Stimulated activated CD4-positive, alpha-beta T cell treated with anti-CD3 and anti-CD28 coated beads, Interleukin-2, amount 100 ng/mL, for 24 hours (primary cell): ENCODE results near the gene BORCS6.
"Not testable (repeated sequence)": the region's sequence is repeated elsewhere in the genome, so short reads cannot be mapped to it uniquely, and the experiment has no call there.

Source experiments
- DNase-seq, 2 donors: peaks; one replicate each; pipeline ENCODE4 v3.0.0-alpha.2; 2020

The BORCS6 gene

DNA sequence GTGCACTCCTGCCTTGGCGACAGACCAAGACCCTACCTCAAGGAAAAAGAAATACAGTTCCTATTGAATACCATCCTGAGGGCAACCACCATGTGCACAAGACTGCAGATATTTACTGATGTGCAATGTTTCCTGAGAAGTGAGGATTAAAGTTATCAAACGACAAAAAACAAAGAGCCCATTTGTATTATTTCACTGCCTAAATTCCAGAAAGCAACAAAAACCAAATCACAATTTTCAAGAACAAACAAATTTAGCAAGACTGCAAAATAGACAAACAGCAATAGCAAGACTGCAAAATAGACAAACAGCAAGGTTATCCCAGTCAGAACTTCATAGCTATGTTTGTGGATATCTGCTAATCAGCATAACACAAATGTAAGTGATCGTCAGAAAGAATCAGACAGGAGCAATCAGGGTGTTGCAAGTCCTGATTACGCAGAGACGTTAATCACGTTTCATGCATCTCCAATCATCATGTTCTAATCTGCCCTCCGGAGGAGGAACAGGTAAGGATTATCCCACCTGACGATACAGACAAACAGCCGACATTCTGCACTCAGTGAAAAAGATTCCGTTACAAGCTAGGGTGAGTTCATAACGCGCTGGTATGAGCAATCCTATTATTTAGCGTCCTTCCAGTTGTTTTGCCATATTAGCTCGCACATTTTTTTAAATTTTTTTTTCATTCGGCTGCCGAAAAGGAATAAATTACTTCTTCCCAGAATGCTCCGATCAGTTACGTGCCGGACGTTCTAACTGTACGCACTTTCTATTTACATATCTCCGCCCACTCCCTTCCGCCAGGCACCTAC is 16.7 kb downstream of the BORCS6 start:
- peak; percentile 77 to 81 for DNase-seq

DNA sequence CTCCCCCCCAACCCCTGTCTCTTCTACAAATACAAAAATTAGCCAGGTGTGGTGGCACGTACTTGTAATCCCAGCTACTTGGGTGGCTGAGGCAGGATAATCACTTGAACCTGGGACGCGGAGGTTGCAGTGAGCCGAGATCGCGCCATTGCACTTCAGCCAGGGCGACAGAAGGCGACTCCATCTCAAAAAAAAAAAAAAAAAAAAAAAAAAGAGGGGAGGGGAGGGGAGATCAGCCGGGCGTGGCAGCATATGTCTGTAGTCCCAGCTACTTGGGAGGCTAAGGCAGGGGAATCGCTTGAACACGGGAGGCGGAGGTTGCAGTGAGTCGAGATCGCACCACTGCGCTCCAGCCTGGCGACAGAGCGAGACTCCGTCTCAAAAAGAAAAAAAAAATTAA is 19.8 kb downstream of the BORCS6 start:
- DNase-seq, result not testable (repeated sequence)

DNA sequence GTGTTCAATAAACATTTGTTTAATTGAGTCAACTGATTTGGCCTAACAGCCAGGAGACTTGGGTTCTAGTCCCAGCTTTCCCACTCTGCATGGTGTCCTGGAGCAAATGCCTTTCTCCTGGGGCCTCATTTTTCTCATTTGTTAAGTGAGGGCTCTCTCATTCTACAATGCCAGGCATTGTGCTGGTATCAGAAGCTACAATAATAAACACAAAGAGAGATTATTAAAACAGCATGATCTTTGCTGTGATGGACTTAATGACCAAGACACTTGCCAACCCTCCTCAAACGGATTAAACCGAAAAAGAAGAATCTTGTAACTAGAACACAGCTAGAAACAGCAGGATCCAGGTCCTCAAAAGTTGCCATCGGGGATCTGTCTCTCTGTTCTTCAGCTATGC is 22.5 kb downstream of the BORCS6 start:
- DNase-seq, result no peak

DNA sequence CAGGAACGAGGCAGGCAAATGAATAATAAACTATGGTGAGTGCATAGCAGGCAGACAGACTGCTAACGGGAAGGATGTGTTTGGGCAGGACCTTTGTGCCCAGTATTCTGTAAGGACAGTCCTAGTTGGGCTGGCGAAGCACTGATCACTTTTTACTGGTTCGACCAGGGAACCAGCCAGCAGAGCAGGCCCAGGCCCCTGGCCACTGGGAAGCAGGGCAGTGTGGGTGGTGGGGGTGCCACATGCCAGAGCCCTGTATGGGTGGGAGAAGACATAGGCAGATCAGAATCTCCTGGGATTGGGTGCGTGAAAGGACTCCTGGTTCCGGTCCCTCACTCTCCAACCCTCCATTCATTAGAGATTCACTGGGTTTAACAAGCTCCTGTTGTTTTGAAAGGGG is 23.2 kb downstream of the BORCS6 start:
- DNase-seq, result no peak

DNA sequence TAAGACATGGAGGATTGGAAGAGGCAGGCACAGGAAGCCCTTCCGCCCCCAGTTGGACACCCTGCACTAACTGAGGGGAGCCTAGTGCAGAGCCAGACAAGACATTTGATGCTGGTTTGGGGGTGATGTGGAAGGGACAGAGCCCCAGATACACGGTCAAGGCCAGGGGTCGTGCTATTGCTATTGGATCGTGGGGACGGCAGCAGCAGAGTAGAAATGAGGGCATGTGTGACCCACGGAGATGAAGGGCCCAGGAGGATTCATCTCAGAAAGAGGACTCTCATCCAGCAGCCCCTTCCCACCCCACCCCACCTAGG is 25.2 kb downstream of the BORCS6 start:
- peak in 1 of 2 donors; percentile 18 for DNase-seq

DNA sequence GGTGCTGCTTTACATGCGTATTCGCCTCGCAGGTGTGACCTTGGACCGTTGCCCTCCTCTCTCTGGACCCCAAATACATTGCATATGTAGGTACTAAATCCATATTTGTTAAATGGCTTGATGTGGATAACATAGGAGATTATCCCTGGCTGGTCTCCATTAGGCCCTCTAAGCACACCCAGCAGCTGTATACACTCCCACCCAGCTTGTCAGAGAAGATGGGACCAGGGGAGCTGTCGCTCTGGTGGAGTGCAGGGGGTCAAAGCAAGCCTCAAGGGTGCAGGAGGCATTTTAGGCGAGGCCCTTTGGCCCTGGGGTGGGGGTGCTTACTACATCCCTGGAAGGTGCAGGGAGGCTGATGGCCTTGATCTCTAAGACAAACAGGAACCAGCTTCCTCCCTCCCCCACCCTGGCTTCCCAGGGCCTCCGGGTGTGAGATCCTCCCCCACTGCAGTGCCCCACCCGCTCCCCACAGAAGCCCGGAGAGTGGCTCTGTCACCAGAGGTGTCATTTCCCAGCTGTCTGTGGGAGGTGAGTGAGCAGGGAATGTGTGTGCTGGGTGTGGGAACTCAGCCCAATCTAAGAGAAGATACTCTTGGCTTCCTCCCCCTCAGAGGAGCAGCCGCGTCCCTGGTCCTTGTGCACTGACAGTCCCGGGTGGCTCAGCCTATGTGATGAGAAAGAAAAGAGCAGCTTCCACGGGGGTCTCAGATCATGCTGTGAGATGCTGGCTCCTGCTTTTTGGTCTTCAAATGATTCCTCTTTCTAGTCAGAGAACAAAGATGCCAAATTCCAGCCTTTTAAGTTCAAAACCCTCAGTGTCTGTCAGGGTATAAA is 25.8 kb downstream of the BORCS6 start:
- DNase-seq, result peak; percentile 78 to 80

DNA sequence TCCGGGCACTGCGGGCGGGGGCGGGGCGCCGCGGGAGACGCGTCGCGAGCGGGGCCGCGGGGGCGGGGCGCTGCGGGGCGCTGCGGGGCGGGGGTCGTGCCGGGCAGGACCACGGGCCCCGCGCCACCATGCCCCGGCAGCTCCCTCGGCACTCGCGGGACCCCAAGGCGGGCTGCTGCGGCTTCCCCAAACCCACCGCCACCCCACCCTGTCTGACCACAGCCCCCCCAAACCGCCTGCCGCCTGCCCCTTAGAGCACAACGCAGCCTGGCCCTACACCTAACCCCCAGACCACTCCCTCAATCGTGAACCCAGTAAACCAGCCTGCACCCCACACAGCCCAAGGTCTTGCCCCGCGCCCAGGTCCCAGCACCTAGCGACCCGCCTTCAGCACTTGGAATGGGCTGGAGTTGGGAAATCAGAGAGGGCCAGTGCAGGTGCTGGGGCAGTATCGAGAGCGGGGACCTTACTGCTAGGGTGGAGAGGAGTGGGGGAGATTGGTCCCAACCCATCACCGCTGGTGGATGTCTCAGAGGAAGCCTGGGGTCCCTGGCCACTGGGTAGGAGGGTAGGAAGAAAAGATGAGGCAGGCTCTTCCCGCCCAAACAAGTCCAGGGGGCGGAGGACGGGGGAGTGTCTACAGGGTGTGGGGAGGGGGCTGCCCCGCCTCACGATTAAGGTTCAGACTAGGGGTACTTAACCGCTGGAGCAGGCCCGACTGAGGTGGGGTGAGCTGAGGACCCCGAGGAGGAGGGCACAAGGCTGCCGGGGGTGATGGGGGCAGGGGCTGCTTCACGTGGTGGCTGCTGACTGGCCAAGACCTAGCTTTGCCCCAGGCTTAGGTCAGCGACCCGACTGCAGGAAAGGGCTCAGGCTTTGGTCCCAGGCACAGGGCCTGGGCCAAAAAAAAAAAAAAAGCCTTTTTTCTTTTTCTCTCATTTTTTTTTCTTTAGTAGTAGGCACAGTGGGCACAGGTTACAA is 26.7 kb downstream of the BORCS6 start:
- peak in 1 of 2 donors; percentile 34 for DNase-seq

- DNase-seq, result peak; percentile 83 to 85
These were observed 27.6 kb downstream of the BORCS6 start, which contains the start of gene VAMP2 for GRCh38 chr17:8162233-8162996. VAMP2 (minus strand) TSS chr17:8162948; CDS start chr17:8162879, 69 bp downstream.

- peak in 1 of 2 donors; percentile 36 for DNase-seq
These were observed 28.4 kb downstream of the BORCS6 start for GRCh38 chr17:8161289-8162232.

- DNase-seq, result no peak
These were observed 29.2 kb downstream of the BORCS6 start for GRCh38 chr17:8160741-8161221.

GRCh38 chr17:8160224-8160577 is 29.8 kb downstream of the BORCS6 start:
- no peak for DNase-seq

DNA sequence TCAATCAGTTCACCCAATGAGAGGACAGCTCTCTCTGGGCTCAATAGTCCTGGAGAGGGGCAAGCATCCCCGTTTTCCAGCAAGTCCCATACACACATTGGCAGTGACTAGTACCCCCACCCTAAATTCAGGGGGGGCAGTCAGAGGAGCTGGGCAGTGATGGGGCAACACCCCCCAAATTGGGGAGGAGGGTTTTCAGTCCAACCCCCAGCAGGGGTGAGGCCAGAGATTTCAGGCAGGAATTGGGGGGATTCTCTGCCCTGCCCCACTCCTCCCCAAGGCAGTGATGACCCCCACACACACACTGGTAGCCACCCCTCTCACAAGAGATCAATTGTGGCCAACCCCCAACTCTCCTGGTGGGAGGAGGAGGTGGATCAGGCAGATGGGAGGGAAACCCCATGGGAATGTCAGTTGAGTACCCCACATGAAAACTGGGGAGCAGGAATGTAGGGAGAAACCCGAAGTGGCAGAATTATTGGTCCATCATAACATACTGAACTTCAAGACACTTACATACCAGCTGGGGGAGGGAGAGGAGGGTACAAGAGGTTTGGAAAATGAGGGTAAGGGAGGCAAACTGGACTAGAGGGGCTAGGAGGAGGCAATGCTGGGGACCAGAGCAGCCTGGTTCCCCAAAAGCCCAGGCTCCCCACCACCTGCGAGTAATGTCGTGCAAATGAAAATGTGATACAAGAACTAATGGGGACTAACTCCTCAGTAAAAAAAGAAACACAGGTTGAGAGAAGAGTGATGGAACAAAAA is 30.3 kb downstream of the BORCS6 start:
- DNase-seq, result no peak

- DNase-seq, result no peak
These were observed 31.0 kb downstream of the BORCS6 start for GRCh38 chr17:8159032-8159400.

DNA sequence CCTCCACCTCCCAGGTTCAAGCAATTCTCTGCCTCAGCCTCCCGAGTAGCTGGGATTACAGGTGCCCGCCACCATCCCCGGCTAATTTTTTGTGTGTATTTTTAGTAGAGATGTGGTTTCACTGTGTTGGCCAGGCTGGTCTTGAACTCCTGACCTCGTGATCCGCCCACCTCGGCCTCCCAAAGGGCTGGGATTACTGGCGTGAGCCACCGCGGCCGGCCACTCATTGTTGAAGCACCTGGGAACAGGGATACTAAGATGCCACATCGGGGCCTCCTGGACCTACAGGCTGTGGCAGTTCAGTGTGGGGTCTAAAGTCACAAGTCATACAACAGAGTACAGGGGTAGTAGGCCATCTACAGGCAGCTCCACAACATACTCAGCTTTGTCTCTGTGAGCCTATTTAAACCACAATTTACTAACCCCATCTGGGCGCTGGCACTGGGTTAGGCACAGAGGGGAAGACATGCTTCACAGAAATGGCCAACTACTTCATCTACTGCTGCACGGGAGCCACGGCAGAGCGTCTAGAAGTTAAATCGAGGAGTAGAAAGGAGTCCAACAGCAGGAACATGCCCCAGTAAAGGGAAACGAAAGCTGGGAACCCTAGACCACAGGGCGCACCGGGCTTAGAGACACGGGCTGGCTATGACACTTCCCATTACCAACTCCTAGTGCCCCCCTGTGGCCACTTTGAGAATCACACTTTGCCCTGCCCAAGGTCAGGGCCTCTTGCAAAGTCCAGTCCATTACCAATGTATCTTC is 31.5 kb downstream of the BORCS6 start:
- peak; percentile 93 to 94 for DNase-seq

GRCh38 chr17:8156246-8156992 is 33.6 kb downstream of the BORCS6 start:
- DNase-seq, result peak; percentile 100

GRCh38 chr17:8155996-8156245 is 34.1 kb downstream of the BORCS6 start:
- no peak for DNase-seq

DNA sequence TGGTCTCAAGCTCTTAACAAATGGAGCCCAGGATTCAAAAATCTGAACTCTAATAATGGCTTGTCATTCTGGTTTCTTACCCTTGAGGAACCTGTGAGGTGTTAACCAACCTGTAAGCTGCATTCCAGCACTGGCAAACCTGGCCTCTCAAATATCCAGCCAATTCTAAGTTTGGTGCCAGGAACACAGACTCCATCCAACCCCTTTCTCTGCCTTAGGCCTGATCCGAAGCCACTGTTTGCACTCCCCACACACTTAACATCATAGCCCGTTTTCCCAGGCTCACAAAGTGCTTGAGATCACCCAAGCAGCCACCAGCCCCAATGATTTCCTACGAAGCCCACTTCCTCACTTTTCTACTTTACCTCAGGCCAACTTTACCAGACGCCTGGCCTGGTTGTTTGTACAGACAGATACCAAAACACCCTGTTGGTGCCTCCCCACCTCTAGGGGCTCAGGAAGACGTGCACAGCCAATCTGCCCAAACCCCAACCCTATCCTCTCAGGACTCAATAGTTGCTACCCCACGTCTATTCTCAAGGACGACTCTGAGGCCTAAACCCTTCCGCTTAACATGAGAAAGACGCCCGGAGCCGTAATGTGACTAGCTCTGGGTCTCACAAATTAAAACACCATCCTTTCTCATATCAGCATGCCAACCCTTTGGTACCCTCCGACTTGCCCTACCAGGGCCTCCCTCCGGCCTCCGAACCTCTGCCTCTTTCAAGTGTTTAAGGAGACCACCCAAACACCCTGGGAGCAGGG is 34.6 kb downstream of the BORCS6 start:
- DNase-seq, result peak in 1 of 2 donors; percentile 26

GRCh38 chr17:8154608-8155155 is 35.3 kb downstream of the BORCS6 start:
- DNase-seq, result no peak
